GM21528 (cell line): ENCODE results near the gene EBLN1.
A peak's percentile ranks its signal among the peaks of the same experiment; 100 is the strongest.

Experiments used
- ATAC-seq: cut with Tn5 transposase; IDR thresholded peaks from one replicate; pipeline ENCODE4 v1.9.1; 2021; ENCODE audit warnings: mild to moderate bottlenecking, moderate library complexity; ENCODE audit not compliant: unreplicated experiment, low FRiP score

The EBLN1 gene

DNA sequence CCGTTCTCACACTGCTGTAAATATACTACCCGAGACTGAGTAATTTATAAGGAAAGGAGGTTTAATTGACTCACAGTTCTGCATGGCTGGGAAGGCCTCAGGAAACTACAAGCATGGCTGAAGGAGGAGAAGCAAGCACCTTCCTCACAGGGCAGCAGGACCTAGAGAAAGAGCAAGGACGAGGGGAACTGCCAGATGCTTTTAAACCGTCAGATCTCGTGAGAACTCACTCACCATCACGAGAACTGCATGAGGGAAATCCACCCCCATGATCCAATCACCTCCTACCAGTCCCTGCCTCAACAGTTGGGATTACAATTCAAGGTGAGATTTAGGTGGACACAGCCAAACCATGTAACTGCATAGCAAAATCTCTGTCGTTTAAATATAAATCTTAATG is at the start of gene EBLN1:
Gene EBLN1, minus strand, starts transcription at position 174 of the 400 bp plus-strand sequence. CDS start 8,032 bp downstream, outside the sequence.
- no peak for ATAC-seq

- ATAC-seq = no peak
Measured at GRCh38 chr10:22265839-22266537, 48.2 kb upstream of the EBLN1 start.

- no peak for ATAC-seq
Measured at GRCh38 chr10:22263106-22263505, 45.3 kb upstream of the EBLN1 start.

DNA sequence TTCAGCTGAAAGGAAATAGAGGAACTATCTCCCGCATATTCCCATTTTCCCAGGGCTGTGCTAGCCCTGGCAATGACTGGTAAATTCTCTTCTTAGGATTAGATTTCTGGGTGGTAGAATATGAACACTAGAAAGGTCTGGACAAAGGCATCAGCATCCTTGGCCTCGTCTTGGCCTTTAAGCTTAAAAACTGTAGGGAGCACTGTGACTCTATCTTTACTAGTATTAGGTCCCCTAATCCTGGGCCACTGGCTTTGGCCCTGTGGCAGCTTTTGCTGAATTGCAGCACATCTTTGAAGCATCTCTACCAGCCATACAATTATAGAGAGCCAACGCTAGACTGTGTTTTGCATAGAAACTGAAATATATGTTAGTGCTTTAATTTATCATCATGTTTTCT is 41.5 kb upstream of the EBLN1 start:
- ATAC-seq = no peak

DNA sequence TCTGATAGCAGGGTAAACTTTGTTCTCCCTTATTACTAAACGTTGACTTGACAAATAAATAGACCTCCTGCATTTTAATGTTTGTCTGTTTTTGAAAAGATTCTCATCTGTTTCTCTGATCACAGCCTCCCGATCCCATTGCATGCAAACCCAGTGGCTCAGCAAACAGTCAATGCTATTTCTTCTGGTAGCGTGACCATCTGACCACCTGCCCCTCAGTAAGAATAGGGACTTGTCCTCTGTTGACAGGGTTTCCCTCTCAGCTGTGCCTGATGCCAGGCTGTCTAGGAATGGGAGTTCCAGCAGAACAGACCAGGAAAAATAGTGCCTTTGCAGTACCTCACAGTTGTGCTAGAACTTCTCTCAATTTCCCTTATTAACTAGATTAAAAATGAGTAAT is 40.7 kb upstream of the EBLN1 start:
- ATAC-seq = no peak

DNA sequence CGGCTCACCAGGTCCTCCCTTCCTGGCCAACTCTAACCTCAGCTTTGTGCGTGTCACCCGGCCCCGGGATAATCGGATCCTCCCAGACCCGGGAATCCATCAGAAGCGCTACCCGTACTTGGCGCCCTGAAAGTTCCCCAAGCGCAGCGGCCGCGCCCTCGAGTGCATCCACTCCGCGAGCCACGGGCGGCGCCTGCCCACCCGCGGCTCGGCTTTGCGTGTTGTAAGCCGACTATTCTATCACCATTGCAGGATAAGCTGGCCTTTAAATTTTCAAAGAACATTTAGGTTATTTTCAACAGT is 35.7 kb upstream of the EBLN1 start:
- ATAC-seq = no peak

DNA sequence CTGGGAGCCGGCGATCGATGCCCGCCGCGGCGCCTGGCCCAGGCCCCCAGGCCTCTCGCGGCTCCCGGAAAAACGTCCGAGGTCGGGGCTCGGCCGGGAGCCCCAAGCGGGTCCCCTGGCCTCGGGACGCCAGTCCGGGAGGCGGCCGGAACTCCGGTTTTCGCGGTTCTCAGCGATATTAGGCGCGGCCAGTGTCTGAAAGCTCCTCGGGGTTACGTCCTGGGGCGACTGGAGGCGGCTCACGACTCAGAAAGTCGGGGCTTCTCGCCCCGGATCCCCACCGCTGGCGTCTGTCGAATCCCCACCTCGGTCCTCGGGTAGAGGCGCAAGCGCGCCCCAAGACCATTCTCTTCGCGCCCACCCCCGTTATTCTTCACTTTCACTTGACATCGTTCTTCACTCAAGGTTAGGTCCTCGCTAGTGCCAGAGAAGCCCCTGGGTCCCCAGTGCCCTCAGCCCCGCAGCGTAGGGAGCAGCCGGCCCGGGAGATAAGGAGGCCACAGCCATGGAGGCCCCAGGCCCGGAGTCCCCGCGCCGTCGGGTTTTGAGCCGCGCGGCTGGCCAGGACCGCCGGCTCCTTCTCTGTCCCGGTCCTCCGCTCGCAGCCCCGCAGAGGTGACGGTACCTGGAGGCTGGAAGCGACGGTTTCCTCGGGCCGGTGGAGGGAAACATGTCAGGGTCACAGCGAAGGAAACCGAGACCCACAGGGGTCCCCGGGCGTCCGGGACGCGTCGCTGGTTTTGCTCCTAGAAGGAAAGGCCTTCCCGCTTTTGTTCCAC is 35.2 kb upstream of the EBLN1 start:
- ATAC-seq = peak; percentile 49

GRCh38 chr10:22252224-22252800 is 34.5 kb upstream of the EBLN1 start:
- ATAC-seq = peak; percentile 67

DNA sequence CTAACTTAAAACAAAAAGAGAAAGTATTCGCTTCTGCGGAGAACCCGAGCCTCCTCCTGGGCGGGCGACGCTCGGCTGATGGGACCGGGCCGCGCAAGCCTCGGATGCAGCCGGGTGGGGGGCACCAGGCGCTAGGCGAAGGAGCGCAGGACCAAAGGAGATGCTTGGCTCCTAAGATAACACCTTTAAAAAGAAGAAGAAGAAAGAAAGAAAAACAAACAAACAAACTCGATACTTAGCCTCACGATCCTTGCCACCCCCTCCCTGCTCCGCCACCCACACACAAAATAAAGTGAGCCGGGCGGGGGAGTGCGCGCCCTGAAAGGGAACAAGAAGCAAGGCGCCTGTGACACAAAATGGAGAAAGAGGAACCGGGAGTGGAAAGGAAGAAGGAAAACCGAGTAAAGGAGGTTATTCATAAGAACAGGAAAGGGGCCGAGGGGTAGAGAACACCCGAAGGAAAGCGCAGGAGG is 34.0 kb upstream of the EBLN1 start:
- ATAC-seq = peak; percentile 57

DNA sequence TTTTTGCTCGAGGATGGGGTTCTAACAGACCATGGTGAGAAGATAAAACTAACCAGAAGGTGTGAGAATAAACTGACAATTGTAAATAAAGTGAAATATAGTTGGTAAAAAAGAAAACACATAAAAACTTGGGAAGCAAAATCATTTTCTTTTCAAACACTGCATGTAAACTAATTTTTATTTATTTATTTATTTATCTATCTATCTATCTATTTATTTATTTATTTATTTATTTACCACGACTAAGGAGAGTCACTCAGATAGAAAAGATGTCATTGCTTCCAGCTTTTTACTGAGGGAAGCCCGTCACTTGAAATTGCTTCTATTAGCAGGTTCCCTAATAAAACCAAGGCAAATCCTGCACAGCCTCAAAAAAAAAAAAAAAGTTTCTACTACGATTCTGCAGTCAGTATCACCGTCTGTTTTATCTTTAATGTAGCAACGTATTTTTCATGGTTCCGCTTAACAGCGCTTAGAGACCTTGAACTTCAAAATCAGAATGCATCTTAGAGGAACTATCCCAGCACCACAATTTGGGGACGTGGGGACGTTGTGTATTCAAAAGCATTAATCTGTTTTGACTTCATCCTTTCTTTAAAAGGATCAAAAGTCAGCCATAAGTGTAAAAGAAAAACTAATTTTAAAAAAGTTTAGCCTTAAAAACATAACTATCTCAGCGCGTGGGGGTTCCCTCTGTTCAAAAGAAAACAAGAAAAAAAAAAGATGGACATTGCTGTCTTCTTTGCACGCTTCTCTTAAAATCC is 33.3 kb upstream of the EBLN1 start:
- ATAC-seq = no peak

DNA sequence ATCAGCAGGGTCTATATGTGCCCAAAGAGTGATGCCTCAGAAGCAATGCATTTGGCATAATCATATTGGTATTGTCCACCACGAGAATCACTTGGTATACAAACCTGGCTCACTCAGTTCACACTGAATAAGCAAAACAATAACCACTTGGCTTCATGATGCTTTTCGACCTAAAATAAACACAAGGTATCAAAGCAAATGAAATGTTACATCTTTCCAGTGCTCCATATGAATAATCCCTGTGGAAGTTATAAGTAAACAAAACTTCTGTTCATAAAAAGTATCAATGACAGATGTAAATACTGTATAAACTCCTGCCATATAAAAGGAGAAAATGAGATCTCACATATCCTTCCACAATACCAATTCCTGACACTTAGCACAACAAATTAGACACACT is 29.8 kb upstream of the EBLN1 start:
- no peak for ATAC-seq

- ATAC-seq = no peak
Measured at GRCh38 chr10:22246680-22247391, 29.0 kb upstream of the EBLN1 start.

GRCh38 chr10:22245567-22245966 is 27.8 kb upstream of the EBLN1 start:
- no peak for ATAC-seq

DNA sequence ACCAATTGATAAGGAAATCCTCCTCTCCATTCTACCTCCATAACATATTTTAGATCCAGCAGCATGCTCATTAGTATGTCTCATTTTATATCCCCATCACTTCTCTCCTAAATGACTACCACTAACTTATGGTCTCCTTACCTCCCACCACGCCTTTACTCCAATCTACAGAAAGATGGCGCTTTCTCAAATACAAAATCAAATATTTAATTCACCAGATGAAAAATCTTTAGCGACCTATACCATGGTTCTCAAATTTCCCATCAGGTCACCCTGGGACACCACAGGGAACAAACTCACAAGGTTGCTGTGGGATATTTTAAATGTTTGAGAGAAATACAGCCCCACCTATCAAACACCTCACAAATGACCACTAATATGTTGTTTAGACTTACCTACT is 27.0 kb upstream of the EBLN1 start:
- no peak for ATAC-seq

DNA sequence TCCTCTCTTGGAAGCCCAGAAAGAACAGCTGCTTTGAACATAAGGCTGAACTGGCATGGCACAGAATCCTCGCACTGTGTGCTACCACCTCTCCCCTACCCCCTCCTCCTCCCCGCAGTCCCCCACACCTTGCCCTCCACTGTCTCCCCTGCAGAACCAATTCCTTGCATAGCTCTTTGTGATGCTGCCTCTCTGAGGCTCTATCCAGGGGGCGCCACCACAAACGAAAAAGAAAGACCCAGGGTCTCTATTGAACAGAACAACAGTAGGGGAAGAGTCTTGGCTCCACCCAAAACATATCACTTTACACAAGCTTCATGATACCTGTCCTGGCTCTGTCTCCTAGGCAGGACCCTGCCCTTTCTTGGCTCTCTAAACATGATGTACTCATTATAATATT is 26.2 kb upstream of the EBLN1 start:
- ATAC-seq = no peak

GRCh38 chr10:22243321-22243720 is 25.5 kb upstream of the EBLN1 start:
- no peak for ATAC-seq

GRCh38 chr10:22231260-22231659 is 13.4 kb upstream of the EBLN1 start:
- ATAC-seq = no peak

DNA sequence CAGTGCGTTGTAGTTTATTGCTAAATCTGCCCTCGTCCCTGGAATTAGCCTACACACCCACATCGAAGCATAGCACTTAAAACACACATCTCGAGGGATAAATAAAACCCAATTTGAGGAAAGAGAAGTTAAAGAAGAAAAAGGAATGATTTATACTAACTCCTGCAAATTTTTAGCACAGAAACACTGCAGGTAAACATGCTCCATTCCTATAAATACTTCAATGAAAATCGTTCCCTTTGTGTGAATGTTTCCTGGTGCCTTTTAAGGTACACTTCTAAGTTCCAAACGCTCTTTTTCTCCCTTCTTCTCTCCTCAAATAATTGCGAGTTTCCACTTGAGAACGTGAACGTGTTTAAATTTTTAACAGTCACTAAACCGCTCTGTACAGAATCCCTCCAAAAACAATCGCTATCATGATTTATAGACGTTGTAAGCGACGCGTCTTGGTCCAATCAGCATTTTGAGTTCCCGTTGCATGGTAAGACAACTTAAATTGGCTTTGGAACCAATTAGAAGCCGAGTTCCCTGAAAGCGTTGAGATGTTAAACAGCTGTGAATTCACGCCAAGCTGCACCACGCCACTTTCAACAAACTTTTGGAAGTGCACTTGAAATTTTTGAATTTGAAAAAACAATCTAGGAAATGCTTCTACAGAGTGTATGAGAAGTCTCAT is 12.5 kb upstream of the EBLN1 start:
- ATAC-seq = no peak

DNA sequence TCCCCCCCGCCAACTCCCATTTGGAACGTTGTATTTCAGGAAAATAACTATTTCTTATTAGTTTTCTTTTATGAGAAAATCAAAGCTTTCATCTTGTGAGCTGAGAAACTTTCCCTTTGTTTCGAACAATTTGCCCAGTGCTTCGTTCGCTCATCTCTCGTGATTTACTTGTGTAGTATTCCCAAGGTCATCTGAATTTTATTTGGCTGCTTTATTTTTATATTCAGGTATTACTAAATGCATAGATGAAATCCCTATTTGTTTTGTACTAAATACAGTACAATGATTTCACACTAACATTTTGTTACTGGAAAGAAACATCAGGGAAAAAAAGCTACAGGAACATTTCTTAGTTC is 12.0 kb upstream of the EBLN1 start:
- ATAC-seq = no peak
